ENCODE measurements around the gene HIRA.

The HIRA gene

DNA sequence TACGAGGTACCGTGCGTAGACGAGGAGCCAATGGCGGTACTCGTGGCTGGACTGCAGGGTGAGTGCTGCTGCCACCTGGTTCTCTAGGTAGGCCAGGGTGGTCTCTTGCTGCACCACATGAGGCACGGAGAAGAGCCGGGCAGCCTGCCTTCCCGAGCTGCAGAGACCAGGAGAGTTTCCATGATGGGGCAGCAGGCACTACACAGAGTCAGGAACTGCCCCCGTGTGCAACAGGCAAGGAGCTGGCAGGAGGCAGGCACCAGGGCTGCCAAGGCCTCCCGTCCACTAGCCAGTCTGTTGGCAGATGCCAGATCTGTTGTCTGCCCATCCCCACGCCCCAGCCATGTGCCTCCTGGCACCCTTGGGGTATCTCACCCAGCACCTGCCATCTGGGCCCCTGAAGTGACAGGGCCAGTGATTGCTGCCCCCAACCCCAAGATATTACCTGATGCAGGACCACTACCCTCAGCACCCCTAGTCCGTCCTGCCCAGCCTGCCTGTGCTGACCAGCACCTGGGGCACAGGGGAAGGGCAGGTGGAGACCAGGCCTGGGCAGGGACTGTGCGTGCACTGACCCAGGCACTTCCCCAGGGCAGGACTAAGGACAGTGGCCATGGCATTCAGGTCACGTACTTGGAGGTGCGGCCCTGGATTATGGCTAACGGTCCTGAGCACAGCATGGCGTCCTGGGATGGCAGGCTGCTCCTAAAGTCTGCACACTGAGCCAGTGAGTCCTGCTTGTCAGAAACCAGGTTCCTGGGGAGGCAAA is 78.0 kb downstream of the HIRA start:
- H3K9ac ChIP-seq (ENCODE audit: low read length) = no peak overlapping the region
- H3K9me3 ChIP-seq (ENCODE audit: insufficient read depth, low read length) = no peaks in the 10 kb centered on the region
- H3K27ac ChIP-seq (ENCODE audit: low read depth, low read length) = no peak overlapping the region
- no peaks in the 10 kb centered on the region for H3K9me2 ChIP-seq (replicated peaks; ENCODE audit: insufficient read depth, low read length)
- H3K79me2 ChIP-seq (ENCODE audit: insufficient read depth, low read length) = no peaks in the 10 kb centered on the region
- no peaks in the 10 kb centered on the region for H3F3A ChIP-seq (ENCODE audit: insufficient read depth)
- TF ChIP-seq, protein P1, sequence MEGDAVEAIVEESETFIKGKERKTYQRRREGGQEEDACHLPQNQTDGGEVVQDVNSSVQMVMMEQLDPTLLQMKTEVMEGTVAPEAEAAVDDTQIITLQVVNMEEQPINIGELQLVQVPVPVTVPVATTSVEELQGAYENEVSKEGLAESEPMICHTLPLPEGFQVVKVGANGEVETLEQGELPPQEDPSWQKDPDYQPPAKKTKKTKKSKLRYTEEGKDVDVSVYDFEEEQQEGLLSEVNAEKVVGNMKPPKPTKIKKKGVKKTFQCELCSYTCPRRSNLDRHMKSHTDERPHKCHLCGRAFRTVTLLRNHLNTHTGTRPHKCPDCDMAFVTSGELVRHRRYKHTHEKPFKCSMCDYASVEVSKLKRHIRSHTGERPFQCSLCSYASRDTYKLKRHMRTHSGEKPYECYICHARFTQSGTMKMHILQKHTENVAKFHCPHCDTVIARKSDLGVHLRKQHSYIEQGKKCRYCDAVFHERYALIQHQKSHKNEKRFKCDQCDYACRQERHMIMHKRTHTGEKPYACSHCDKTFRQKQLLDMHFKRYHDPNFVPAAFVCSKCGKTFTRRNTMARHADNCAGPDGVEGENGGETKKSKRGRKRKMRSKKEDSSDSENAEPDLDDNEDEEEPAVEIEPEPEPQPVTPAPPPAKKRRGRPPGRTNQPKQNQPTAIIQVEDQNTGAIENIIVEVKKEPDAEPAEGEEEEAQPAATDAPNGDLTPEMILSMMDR (IDR thresholded peaks at IDR 0.05; ENCODE audit: insufficient read depth, low read length, poor library complexity, severe bottlenecking) = no peak
- no peak for TF ChIP-seq EZH2phosphoT487 (conservative IDR thresholded peaks at IDR 0.05; ENCODE audit: low read length)
- no peak overlapping the region for H3K4me2 ChIP-seq (ENCODE audit: low read depth, low read length, poor library complexity, severe bottlenecking)
- H4K20me1 ChIP-seq (ENCODE audit: low read depth, low read length) = no peaks in the 10 kb centered on the region
- H2AFZ ChIP-seq (ENCODE audit: low read depth, low read length, severe bottlenecking) = no peak overlapping the region
- no peaks in the 10 kb centered on the region for H3K36me3 ChIP-seq (ENCODE audit: low read length)
- H3K4me3 ChIP-seq (ENCODE audit: insufficient read depth, low read length, poor library complexity, severe bottlenecking) = no peak overlapping the region
- no peaks in the 10 kb centered on the region for H3K27me3 ChIP-seq (ENCODE audit: low read length)

DNA sequence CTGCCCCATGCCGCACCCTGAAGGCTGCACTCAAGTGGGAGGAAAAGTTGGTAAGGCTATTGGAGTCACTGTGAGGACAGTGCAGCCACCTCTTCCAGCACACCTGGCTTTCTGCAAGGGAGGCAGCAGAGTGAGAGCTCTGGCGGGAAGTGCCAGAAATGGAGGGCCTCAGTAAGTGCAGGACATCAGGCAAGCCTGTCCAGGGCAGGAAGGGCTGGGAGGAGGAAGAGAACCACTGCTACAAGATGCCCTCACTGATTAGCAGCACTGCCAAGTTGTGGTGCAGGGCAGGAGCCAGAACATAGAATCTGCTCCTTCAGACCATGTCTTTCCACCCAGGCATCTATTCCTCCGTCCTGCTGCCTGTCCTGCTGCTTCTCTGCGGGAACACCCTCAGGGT is 78.8 kb downstream of the HIRA start:
- H4K20me1 ChIP-seq (ENCODE audit: low read depth, low read length) = no peaks in the 10 kb centered on the region
- no peak for TF ChIP-seq EZH2phosphoT487 (conservative IDR thresholded peaks at IDR 0.05; ENCODE audit: low read length)
- TF ChIP-seq, protein P1 (IDR thresholded peaks at IDR 0.05; ENCODE audit: insufficient read depth, low read length, poor library complexity, severe bottlenecking) = no peak
- no peak overlapping the region for H3K4me3 ChIP-seq (ENCODE audit: insufficient read depth, low read length, poor library complexity, severe bottlenecking)
- no peak overlapping the region for H3K4me2 ChIP-seq (ENCODE audit: low read depth, low read length, poor library complexity, severe bottlenecking)
- H3K9me3 ChIP-seq (ENCODE audit: insufficient read depth, low read length) = no peaks in the 10 kb centered on the region
- no peaks in the 10 kb centered on the region for H3K79me2 ChIP-seq (ENCODE audit: insufficient read depth, low read length)
- H3F3A ChIP-seq (ENCODE audit: insufficient read depth) = no peaks in the 10 kb centered on the region
- H3K27me3 ChIP-seq (ENCODE audit: low read length) = no peaks in the 10 kb centered on the region
- no peaks in the 10 kb centered on the region for H3K36me3 ChIP-seq (ENCODE audit: low read length)
- H3K9me2 ChIP-seq (replicated peaks; ENCODE audit: insufficient read depth, low read length) = no peaks in the 10 kb centered on the region
- H3K27ac ChIP-seq (ENCODE audit: low read depth, low read length) = no peak overlapping the region
- no peak overlapping the region for H2AFZ ChIP-seq (ENCODE audit: low read depth, low read length, severe bottlenecking)
- no peak overlapping the region for H3K9ac ChIP-seq (ENCODE audit: low read length)

DNA sequence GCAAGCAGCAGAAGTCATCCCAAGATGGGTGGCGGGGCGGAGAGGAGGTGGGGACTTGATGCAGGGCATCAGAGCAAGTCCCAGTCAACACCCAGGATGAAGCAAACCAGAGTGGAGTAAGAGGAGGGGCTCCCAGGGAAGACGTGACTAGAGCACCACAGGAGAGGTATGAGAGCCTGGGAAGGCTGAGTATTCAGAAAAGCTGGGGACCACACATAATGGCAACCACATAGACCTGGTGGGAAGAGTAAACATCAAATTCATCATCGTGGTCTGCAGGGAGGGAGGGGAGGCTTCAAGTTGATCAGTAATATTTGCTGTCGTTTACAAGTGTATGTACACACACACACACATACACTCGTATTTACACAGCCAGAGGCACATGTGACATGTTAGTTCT is 79.3 kb downstream of the HIRA start:
- Histone ChIP-seq H3K27me3 (ENCODE audit: low read length) (no peaks in the 10 kb centered on the region), H3K9ac (ENCODE audit: low read length) (no peak overlapping the region), H3K9me3 (ENCODE audit: insufficient read depth, low read length) (no peaks in the 10 kb centered on the region), H3K9me2 (replicated peaks; ENCODE audit: insufficient read depth, low read length) (no peaks in the 10 kb centered on the region), H3F3A (ENCODE audit: insufficient read depth) (no peaks in the 10 kb centered on the region), H3K36me3 (ENCODE audit: low read length) (no peaks in the 10 kb centered on the region), H3K4me2 (ENCODE audit: low read depth, low read length, poor library complexity, severe bottlenecking) (no peak overlapping the region), H2AFZ (ENCODE audit: low read depth, low read length, severe bottlenecking) (no peak overlapping the region), H4K20me1 (ENCODE audit: low read depth, low read length) (no peaks in the 10 kb centered on the region), H3K4me3 (ENCODE audit: insufficient read depth, low read length, poor library complexity, severe bottlenecking) (no peak overlapping the region), H3K79me2 (ENCODE audit: insufficient read depth, low read length) (no peaks in the 10 kb centered on the region), H3K27ac (ENCODE audit: low read depth, low read length) (no peak overlapping the region)
- TF ChIP-seq, protein P1 (IDR thresholded peaks at IDR 0.05; ENCODE audit: insufficient read depth, low read length, poor library complexity, severe bottlenecking) = no peak
- TF ChIP-seq EZH2phosphoT487 (conservative IDR thresholded peaks at IDR 0.05; ENCODE audit: low read length) = no peak
